K562 treated with DMSO at 1 percent for 24 hours (cell line): Measurements from ENCODE around the gene SNN. TPM values are rescaled to one million over a fixed set of nuclear protein-coding genes. Genes with fewer than 3 reads are reported as not detected.

Experiments used
- total RNA-seq: library from RNA; unstranded; fragments of 300-600 nt; gene quantifications from 2 replicates; pipeline ENCODE4 v1.2.3, GENCODE V29; 2022; ENCODE audit warnings: low read depth; ENCODE audit not compliant: insufficient read depth

SNN gene
- 6.2 and 7.6 TPM in 2 replicates for total RNA-seq

GRCh38 chr16:11667824-11668622 is at the start of gene SNN:
SNN (plus strand) TSS chr16:11668455; CDS start chr16:11676060, 7,605 bp downstream.

Other genes starting within 250 kb of the SNN start
- 43.5 and 46.1 TPM in 2 replicates for gene LITAF, start 81.5 kb upstream of the SNN start, total RNA-seq
- gene TXNDC11, start 74.4 kb downstream of the SNN start, total RNA-seq: 59.3 and 61.2 TPM in 2 replicates
- gene ZC3H7A, start 128.8 kb downstream of the SNN start, total RNA-seq: 18.9 and 22.1 TPM in 2 replicates
- 55.6 and 71.9 TPM in 2 replicates for gene RSL1D1, start 183.1 kb downstream of the SNN start, total RNA-seq
- gene GSPT1, start 247.5 kb downstream of the SNN start, total RNA-seq: 61.8 and 65.0 TPM in 2 replicates